ENCODE measurements around the gene MED1.

DNA sequence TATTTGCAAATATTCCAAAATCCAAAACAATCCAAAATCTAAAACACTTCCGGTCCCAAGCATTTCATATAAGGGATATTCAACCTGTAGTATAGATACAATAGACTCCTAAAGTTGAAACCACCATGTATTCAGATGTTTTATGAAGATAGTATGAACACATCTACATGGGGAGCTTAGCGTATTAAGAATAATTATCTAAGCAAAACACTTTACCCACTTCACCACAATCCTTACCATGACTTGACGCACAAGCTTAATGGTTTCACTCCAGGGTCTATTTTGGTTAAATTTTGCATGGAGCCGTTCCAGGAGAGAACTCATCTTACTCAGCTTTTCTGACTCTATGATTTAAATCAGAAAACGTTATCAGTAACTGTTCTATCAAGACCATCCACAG is 3.5 kb downstream of the MED1 start:
- TF ChIP-seq, protein P1, sequence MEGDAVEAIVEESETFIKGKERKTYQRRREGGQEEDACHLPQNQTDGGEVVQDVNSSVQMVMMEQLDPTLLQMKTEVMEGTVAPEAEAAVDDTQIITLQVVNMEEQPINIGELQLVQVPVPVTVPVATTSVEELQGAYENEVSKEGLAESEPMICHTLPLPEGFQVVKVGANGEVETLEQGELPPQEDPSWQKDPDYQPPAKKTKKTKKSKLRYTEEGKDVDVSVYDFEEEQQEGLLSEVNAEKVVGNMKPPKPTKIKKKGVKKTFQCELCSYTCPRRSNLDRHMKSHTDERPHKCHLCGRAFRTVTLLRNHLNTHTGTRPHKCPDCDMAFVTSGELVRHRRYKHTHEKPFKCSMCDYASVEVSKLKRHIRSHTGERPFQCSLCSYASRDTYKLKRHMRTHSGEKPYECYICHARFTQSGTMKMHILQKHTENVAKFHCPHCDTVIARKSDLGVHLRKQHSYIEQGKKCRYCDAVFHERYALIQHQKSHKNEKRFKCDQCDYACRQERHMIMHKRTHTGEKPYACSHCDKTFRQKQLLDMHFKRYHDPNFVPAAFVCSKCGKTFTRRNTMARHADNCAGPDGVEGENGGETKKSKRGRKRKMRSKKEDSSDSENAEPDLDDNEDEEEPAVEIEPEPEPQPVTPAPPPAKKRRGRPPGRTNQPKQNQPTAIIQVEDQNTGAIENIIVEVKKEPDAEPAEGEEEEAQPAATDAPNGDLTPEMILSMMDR (conservative IDR thresholded peaks at IDR 0.05; ENCODE audit: low read depth, low read length), result no peak
- no peak for TF ChIP-seq EZH2 (IDR thresholded peaks at IDR 0.05; ENCODE audit: borderline replicate concordance, low read depth, low read length, poor library complexity, severe bottlenecking)
